Measurements from ENCODE around the gene MCF2L.

- TF ChIP-seq CTCF (optimal IDR thresholded peaks at IDR 0.05 in 1 of 3, IDR thresholded peaks at IDR 0.05 in 1 of 3, conservative IDR thresholded peaks at IDR 0.05 in 1 of 3; ENCODE audit: extremely low read depth in 1 of 3, insufficient read depth in 2 of 3, low read length in 3 of 3): no peak
- TF ChIP-seq EZH2 (IDR thresholded peaks at IDR 0.05; ENCODE audit: low read length): no peak
Observed at GRCh38 chr13:113066746-113067145, 97.7 kb downstream of the MCF2L start.

All from keratinocyte (primary cell).